PC-3 (cell line): ENCODE data around the gene HAUS7. TPM values are rescaled to one million over a fixed set of nuclear protein-coding genes. Genes with fewer than 3 reads are reported as not detected.

ENCODE experiments used
- ATAC-seq: fragments of 200-7000 bp; cut with Tn5 transposase; 2 replicates; pipeline ENCODE4 v1.9.1; 2020; ENCODE audit warnings: mild to moderate bottlenecking, moderate library complexity
- BruUV-seq: library from RNA; stranded (reverse); fragments of 400-500 nt; replicated peaks from 2 replicates; lab custom pipeline; 2021; lab: Mats Ljungman, UMichigan
- CTCF ChIA-PET: fragments of 300-600 bp; sonication (Branson Sonifier 250); formaldehyde crosslinking; loops from one replicate; lab custom pipeline; 2022; ENCODE audit warnings: antibody characterized with exemption; lab: Charles Lee
- POLR2A ChIA-PET: fragments of 300-600 bp; sonication (Branson Sonifier 250); formaldehyde crosslinking; loops from one replicate; lab custom pipeline; 2022; ENCODE audit warnings: antibody characterized with exemption; ENCODE audit not compliant: unreplicated experiment; lab: Charles Lee
- DNase-seq: peaks from one replicate; pipeline ENCODE4 v3.0.0-alpha.2; 2015
- H2AFZ ChIP-seq: fragments of 300-600 bp; sonication (generic); 2 replicates; pipeline ENCODE4 v1.6.0; 2016; ENCODE audit warnings: antibody characterized with exemption, low read length
- H3F3A ChIP-seq: fragments of 300-600 bp; sonication (generic); one replicate; pipeline ENCODE4 v1.6.0; 2017; ENCODE audit warnings: antibody characterized with exemption, low read length, control low read depth, mild to moderate bottlenecking; ENCODE audit not compliant: unreplicated experiment
- H3K27ac ChIP-seq: fragments of 300-600 bp; sonication (generic); 2 replicates; pipeline ENCODE4 v1.5.1; 2016; ENCODE audit warnings: mild to moderate bottlenecking, low read length
- H3K27me3 ChIP-seq: fragments of 300-600 bp; sonication (generic); 2 replicates; pipeline ENCODE4 v1.6.1; 2016; ENCODE audit warnings: low read length, mixed read lengths
- H3K36me3 ChIP-seq: fragments of 300-600 bp; sonication (generic); 2 replicates; pipeline ENCODE4 v1.6.1; 2016; ENCODE audit warnings: low read depth, mixed run types, low read length, mixed read lengths
- H3K4me1 ChIP-seq: fragments of 300-600 bp; sonication (generic); 2 replicates; pipeline ENCODE4 v1.5.1; 2016; ENCODE audit warnings: low read length; ENCODE audit not compliant: insufficient read depth
- H3K4me2 ChIP-seq: fragments of 300-600 bp; sonication (generic); 2 replicates; pipeline ENCODE4 v1.6.0; 2016; ENCODE audit warnings: low read length
- H3K4me3 ChIP-seq: fragments of 300-600 bp; sonication (generic); 2 replicates; pipeline ENCODE4 v1.5.1; 2016; ENCODE audit warnings: mild to moderate bottlenecking, low read length, mixed read lengths
- H3K79me2 ChIP-seq: fragments of 300-600 bp; sonication (generic); 2 replicates; pipeline ENCODE4 v1.6.1; 2017; ENCODE audit warnings: low read length, mixed read lengths
- H3K9ac ChIP-seq: fragments of 300-600 bp; sonication (generic); 2 replicates; pipeline ENCODE4 v1.6.0; 2016; ENCODE audit warnings: mild to moderate bottlenecking, low read length
- H3K9me2 ChIP-seq: fragments of 300-600 bp; sonication (generic); replicated peaks from 2 replicates; pipeline ENCODE4 v1.6.1; 2016; ENCODE audit warnings: mixed run types, low read length, mixed read lengths
- H3K9me3 ChIP-seq: fragments of 300-600 bp; sonication (generic); 2 replicates; pipeline ENCODE4 v1.6.1; 2016; ENCODE audit warnings: low read length, mixed read lengths
- H4K20me1 ChIP-seq: fragments of 300-600 bp; sonication (generic); 2 replicates; pipeline ENCODE4 v1.6.1; 2016; ENCODE audit warnings: low read length, mixed read lengths
- CTCF ChIP-seq: fragments of 300-600 bp; sonication (generic); conservative IDR thresholded peaks from 2 replicates; pipeline ENCODE4 v1.5.1; 2017; ENCODE audit warnings: antibody characterized with exemption, low read depth, mild to moderate bottlenecking, low read length
- EZH2 ChIP-seq: fragments of 300-600 bp; sonication (generic); IDR thresholded peaks from one replicate; pipeline ENCODE4 v1.6.1; 2017; ENCODE audit warnings: antibody characterized with exemption, mild to moderate bottlenecking, low read length; ENCODE audit not compliant: unreplicated experiment
- EZH2phosphoT487 ChIP-seq: fragments of 300-600 bp; sonication (generic); IDR thresholded peaks from 2 replicates; pipeline ENCODE4 v1.6.1; 2018; ENCODE audit warnings: mild to moderate bottlenecking, antibody characterized with exemption, low read length, borderline replicate concordance
- intact Hi-C: fragments of 100-400 bp; cut with micrococcal nuclease; formaldehyde crosslinking; loops from 2 replicates; pipeline ENCODE4 v1.9.0; 2023
- total RNA-seq: library from RNA; depleted of rRNA; stranded (reverse); fragments of >200 nt; gene quantifications from 2 replicates; pipeline ENCODE4 v1.2.3, GENCODE V29; 2014

HAUS7 gene
- total RNA-seq, 1 experiment from 2014 or later, result 46.0 TPM

GRCh38 chrX:153459986-153460385 is 10.4 kb downstream of the HAUS7 start:
- Histone ChIP-seq H3K4me1 (no peaks in the 10 kb centered on the region), H3F3A (no peaks in the 10 kb centered on the region), H2AFZ (no peak overlapping the region), H3K9ac (no peak overlapping the region), H3K4me3 (no peak overlapping the region), H3K79me2 (no peaks in the 10 kb centered on the region), H3K36me3 (0 out of 2 replicates have a peak, but pooled peaks cover 4% of the 10 kb centered on the region), H3K9me3 (no peaks in the 10 kb centered on the region), H3K27ac (no peak overlapping the region), H3K4me2 (no peak overlapping the region), H3K27me3 (no peaks in the 10 kb centered on the region), H4K20me1 (no peaks in the 10 kb centered on the region), H3K9me2 (no peaks in the 10 kb centered on the region)
- no TSS peak for BruUV-seq
- no peak for DNase-seq
- intact Hi-C loops, result no loop called here
- ATAC-seq, result no peak
- CTCF ChIA-PET, result no interaction called here
- TF ChIP-seq EZH2phosphoT487 (no peak), EZH2 (no peak), CTCF (no peak)
- POLR2A ChIA-PET, result no interaction called here

GRCh38 chrX:153458476-153458875 is 11.9 kb downstream of the HAUS7 start:
- H2AFZ ChIP-seq, result no peak overlapping the region
- 0 out of 2 replicates have a peak, but pooled peaks cover 4% of the 10 kb centered on the region for H3K36me3 ChIP-seq
- ChIA-PET POLR2A (no interaction called here), CTCF (no interaction called here)
- no peaks in the 10 kb centered on the region for H4K20me1 ChIP-seq
- no TSS peak for BruUV-seq
- no peaks in the 10 kb centered on the region for H3F3A ChIP-seq
- H3K27me3 ChIP-seq, result no peaks in the 10 kb centered on the region
- no peak overlapping the region for H3K4me3 ChIP-seq
- no peak for TF ChIP-seq CTCF
- no peak for TF ChIP-seq EZH2
- no peak for TF ChIP-seq EZH2phosphoT487
- H3K9ac ChIP-seq, result no peak overlapping the region
- H3K27ac ChIP-seq, result no peak overlapping the region
- DNase-seq, result no peak
- no peak for ATAC-seq
- no peaks in the 10 kb centered on the region for H3K4me1 ChIP-seq
- no peaks in the 10 kb centered on the region for H3K79me2 ChIP-seq
- no peak overlapping the region for H3K4me2 ChIP-seq
- intact Hi-C loops, result no loop called here
- no peaks in the 10 kb centered on the region for H3K9me3 ChIP-seq
- H3K9me2 ChIP-seq, result no peaks in the 10 kb centered on the region

GRCh38 chrX:153457827-153458466 is 12.4 kb downstream of the HAUS7 start:
- no peaks in the 10 kb centered on the region for H3F3A ChIP-seq
- intact Hi-C loops, result no loop called here
- ATAC-seq (no peak), DNase-seq (no peak)
- no peak overlapping the region for H2AFZ ChIP-seq
- ChIA-PET POLR2A (interaction anchor here (0.6 kb wide), 1 partner anchor 66 kb away, joined by 9 read pairs; no protein-coding TSS in a partner anchor), CTCF (no interaction called here)
- no peaks in the 10 kb centered on the region for H3K9me2 ChIP-seq
- BruUV-seq, result no TSS peak
- H3K79me2 ChIP-seq, result no peaks in the 10 kb centered on the region
- H3K27ac ChIP-seq, result no peak overlapping the region
- no peaks in the 10 kb centered on the region for H3K27me3 ChIP-seq
- no peaks in the 10 kb centered on the region for H4K20me1 ChIP-seq
- 0 out of 2 replicates have a peak, but pooled peaks cover 4% of the 10 kb centered on the region for H3K36me3 ChIP-seq
- no peak overlapping the region for H3K4me3 ChIP-seq
- no peaks in the 10 kb centered on the region for H3K9me3 ChIP-seq
- TF ChIP-seq CTCF (no peak), EZH2 (no peak), EZH2phosphoT487 (no peak)
- no peak overlapping the region for H3K9ac ChIP-seq
- no peak overlapping the region for H3K4me2 ChIP-seq
- no peaks in the 10 kb centered on the region for H3K4me1 ChIP-seq
